Tibial nerve (tissue), 4 donors: ENCODE data around the gene MTA2.
"Not testable (repeated sequence)": the region's sequence is repeated elsewhere in the genome, so short reads cannot be mapped to it uniquely, and the experiment has no call there.

Source experiments
- EP300 ChIP-seq, 2 donors: sonication (generic); formaldehyde crosslinking; IDR thresholded peaks; one replicate each; pipeline ENCODE4 v1.6.1; 2017; ENCODE audit warnings: antibody characterized with exemption in 2 of 2, mild to moderate bottlenecking in 1 of 2
- POLR2A ChIP-seq, 2 donors: fragments of 450-650 bp; IDR thresholded peaks; one replicate each; pipeline ENCODE4 v1.6.1; 2017; ENCODE audit warnings: antibody characterized with exemption in 2 of 2, mild to moderate bottlenecking in 2 of 2, moderate library complexity in 2 of 2
- TF ChIP-seq, protein P1 (sequence below), 5 experiments: fragments of 200-600 bp in 3 of 5; fragments of 450-650 bp in 2 of 5; sonication (generic) in 3 of 5; IDR thresholded peaks; one replicate each; pipeline ENCODE4 v1.5.1; 2016 to 2019; ENCODE audit warnings: antibody characterized with exemption in 5 of 5, mild to moderate bottlenecking in 3 of 5, moderate library complexity in 2 of 5

- TF ChIP-seq, protein P1, sequence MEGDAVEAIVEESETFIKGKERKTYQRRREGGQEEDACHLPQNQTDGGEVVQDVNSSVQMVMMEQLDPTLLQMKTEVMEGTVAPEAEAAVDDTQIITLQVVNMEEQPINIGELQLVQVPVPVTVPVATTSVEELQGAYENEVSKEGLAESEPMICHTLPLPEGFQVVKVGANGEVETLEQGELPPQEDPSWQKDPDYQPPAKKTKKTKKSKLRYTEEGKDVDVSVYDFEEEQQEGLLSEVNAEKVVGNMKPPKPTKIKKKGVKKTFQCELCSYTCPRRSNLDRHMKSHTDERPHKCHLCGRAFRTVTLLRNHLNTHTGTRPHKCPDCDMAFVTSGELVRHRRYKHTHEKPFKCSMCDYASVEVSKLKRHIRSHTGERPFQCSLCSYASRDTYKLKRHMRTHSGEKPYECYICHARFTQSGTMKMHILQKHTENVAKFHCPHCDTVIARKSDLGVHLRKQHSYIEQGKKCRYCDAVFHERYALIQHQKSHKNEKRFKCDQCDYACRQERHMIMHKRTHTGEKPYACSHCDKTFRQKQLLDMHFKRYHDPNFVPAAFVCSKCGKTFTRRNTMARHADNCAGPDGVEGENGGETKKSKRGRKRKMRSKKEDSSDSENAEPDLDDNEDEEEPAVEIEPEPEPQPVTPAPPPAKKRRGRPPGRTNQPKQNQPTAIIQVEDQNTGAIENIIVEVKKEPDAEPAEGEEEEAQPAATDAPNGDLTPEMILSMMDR (IDR thresholded peaks at IDR 0.05): not testable (repeated sequence)
- not testable (repeated sequence) for TF ChIP-seq POLR2A, EP300 (IDR thresholded peaks at IDR 0.05)
These were observed 48.6 kb upstream of the MTA2 start for GRCh38 chr11:62650283-62650682.
